HG02763 (cell line): ENCODE data around the gene DZANK1.
"Not testable (repeated sequence)": the region's sequence is repeated elsewhere in the genome, so short reads cannot be mapped to it uniquely, and the experiment has no call there.

Source experiments
- ATAC-seq: cut with Tn5 transposase; IDR thresholded peaks from one replicate; pipeline ENCODE4 v1.9.1; 2021; ENCODE audit warnings: mild to moderate bottlenecking, moderate library complexity; ENCODE audit not compliant: unreplicated experiment

The DZANK1 gene

DNA sequence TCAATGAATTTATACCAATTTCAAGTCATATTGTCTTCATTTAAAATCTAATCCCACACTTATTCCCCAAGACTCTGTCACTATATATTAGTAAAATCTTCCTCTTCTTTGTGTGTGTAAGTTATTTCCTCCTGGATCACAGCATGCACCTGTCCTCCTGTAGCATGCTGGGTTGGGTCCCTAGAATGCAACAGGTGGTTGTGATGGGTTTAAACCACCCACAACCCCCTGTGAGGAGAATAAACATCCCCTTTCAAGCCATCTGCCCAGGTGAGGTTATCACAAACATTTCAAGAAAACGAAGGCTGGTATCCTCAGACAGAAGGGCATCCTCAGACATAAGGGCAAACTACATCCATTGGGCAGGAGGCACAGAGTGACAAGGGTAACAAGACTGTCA is 26.4 kb downstream of the DZANK1 start:
- no peak for ATAC-seq

DNA sequence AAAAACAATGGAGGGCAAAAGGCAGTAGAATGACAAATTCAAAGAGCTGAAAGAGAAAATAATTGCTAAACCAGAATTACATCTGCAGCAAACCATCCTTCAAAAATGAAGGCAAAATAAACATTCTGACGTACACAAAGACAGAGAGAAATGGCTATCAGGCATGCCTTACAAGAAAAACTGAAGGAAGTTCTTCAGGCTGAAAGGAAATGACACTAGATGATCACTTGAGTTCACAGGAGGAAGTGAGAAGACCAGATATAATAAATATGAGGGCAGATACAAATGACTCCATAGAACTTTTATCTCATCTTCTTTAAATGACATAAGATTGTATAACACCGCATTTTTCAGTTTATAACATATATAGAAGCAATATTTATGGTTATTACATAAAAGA is 30.0 kb downstream of the DZANK1 start:
- no peak for ATAC-seq

DNA sequence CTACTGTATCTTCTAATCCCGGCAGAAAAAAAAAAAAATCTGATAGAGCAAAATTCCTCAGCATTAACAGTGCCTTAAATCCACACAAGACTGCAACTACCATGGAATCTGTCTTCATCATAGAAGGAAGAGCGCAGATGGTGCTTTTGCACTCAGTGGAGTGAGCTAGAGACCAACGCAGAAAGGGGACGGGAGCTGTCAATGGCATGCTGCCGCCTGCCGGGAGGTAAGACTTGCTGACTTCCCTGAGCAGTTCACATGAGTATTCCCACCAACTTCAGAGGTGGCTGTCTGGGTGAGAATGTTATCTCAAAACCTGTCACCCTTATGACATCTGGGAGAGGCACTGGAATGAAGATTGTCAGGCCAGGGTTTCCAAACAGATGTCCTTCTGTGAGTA is 35.6 kb downstream of the DZANK1 start:
- ATAC-seq = no peak

DNA sequence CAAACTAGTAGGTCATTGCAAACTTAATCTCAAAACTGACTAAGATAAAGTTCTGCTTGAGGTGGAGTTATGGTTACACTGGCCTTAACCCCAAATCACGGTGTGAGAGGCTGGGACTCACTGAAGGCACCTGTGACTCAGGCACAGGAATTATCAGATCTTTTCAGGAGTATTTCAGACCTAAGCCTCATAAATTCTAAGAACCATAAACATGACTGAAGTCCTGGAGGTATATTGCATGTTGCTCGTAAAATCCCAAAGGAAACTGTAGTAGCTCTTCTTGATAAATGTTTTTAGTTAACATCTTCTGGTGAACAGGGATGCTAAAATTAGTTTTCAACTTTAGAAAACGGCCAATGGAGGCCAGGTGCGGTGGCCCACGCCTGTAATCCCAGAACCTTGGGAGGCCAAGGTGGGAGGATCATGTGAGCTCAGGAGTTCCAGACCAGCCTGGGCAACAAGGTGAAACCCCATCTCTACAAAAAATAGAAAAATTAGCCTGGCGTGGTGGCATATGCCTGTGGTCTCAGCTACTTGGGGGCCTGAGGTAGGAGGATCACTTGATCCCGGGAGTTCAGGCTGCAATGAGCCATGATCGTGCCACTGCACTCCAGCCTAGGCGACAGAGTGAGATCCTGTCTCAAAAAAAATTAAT is 36.5 kb downstream of the DZANK1 start:
- ATAC-seq = no peak

DNA sequence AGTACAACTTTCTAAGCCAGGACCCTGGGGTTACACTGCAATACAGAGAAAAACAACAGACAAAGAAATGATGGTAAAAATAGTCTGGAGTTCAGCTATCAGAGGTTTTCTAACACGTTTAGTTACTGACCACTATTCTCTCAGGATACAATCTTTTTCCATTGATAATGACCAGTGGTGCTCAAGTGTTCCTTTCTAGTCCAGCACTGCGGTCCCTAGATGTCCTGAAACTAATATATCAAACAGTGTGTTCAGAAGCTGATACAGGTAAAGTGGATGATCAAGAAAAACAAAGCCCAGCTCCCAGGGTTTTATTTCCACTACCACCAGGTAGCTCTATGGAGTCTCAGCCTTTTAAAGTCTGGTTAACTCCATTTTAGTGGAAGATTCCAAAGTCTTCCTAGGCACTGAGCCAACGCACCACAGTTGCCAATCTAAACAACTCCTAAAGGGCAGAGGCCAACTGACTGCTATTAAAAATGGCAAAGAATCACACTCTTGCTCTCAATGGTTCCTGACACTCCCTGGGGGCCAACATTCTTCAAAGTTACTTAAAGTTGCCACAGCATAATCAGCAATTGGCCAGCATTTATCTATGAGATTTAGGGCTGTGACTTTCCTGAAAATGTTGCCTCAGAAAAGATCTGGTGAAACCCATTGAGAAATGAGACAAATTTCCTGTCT is 38.2 kb downstream of the DZANK1 start:
- ATAC-seq = no peak

DNA sequence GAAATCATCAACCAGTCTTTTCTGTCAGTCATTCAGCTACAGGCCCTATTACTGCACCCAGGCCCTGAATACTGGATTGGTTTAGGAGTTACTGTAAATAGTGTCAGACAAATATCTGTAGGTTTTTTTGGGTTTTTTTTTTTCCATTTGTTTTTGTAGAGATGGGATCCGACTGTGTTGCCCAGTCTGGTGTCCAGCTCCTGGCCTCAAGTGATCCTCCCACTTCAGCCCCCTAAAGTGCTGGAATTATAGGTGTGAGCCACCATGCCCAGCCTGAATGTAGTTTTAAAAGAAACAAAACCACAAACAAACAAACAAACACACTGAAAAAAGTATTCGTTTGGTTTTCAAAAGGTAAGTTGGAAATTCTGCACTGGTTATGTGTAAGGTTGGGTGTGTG is 39.6 kb downstream of the DZANK1 start:
- ATAC-seq = no peak

DNA sequence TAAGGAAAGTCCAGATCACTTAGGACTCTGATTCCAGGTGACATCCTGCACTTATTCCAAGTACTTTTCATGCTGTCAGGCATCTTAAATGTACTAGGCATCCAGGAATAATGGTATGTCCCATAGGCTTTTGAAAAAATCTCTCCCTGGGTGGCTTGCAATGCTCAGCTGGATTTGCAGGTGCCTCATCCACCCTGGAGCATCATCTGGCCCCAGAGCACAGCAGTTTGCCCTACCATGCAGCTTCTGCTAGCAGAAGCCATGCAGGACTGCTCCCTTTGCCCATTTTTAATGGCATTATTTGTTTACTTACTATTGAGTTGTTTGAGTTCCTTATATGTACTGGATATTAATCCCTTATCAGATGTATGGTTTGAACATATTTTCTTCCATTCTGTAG is 45.2 kb downstream of the DZANK1 start:
- ATAC-seq = no peak

DNA sequence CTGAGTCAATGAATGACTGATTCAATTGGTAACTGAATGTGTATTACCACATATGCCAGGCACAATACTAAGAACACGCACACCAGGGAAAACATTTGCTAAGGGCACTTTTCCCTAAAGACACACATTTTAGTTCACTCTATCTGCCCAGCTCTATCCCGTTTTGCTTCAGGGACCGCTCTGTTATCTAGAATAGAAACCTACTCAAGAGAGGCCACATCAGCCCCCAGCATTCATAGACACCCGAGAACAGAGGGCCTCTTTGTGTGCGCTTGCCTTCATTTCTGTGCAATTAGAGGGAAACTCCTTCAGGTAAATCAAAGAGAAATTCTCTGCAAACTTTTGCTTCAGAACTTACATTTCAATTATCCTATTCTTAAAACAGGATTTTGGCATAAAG is 50.3 kb downstream of the DZANK1 start:
- no peak for ATAC-seq

DNA sequence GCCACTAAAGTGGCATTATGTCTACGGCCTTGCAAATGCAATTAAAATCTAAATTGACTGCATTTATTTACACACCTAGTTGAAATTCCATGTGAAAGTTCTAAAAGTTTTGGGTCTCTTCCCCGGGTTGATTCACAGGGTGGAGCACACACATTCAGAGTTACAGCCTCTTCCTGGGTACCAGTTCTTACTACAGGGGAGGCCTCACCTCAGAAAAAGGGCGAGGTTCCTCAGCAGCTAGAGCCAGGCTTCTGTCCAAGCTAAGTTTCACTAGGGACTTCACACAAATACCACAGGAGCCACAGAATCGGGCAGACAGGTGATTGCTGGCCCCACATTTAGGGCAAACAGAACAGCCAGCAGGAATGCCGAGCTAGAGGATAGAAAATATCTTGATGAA is 52.7 kb downstream of the DZANK1 start:
- no peak for ATAC-seq

DNA sequence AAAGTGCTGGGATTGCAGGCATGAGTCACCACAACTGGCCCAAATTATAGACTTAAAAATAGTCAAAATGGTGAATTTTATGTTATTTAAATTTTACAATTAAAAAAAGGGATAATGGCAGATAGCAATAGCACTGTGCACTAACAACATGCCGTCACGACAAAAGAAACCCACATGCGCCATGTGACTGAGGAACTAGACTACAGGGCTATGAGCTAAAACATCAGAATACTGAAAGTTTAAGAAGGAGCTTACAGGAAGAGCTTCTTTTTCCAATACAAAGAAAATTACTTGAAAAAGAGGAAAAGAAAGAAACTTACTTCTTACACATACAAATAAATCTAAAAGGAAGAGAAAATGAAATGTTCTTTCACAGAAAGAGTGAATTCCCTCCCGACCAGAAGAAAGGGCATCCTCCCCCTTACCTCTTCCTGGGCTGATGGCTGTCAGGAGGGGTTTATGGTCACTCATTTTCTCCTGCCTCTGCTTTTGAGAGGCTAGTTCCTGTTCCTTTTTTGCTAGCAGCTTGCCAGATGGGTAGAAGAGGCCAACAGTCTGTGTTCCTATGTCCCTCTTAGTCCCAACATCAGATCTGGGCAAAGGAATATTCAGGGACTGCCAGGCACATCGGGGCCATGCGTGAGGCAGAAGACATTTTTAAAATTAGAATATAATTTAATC is 54.5 kb downstream of the DZANK1 start:
- no peak for ATAC-seq

DNA sequence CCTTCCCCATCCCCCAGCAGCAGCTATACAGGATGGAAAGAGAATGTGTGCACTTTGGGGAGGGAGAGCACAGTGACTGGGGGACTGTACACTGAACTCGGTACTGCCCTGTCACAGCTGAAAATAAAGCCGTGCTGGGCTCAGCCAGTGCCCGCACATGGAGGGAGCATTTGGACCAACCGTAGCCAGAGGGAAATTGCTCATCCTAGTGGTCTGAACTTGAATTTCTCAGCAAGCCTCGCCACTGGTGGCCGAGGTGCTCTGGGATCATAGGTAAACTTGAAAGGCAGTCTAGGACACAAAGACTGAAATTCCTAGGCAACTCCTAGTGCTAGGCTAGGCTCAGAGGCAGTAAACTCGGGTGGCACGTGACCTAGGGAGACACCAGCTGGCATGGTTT is 61.0 kb downstream of the DZANK1 start:
- no peak for ATAC-seq

DNA sequence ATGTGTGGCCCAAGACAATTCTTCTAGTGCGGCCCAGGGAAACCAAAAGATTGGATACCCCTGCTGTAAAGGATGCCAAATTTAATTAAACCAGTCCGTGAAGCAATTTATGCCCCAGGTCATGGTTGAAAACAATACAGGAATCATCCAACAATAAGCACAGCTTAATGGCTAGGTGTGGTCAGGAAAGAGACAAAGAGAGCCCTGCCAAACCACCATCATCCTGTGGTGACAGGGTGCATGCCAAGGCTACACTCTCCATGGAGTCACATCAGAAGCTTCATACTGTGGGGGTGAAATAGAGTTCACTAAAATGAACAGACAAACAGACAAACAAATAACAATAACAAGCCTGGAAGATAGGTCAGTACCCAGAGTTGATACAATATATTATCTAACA is 62.7 kb downstream of the DZANK1 start:
- ATAC-seq = no peak

DNA sequence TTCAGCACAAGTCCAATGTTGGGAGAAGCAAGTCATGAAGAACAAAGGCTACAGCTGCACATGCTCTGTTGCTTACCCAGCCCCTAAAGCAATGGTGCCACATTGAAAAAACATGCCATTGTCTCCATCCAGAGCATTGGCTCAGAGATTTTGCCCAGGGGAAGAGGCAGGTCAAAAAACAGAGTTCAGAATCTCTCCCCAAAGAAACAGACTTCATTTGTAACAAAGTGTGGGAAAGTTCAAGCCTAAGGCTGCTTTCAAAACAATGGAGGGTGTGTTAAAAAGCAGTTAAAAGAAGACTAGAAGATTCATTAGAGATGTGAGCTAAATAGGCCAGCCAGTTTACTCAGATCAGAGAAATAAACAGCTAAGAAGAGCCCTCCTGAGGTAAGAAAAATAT is 63.6 kb downstream of the DZANK1 start:
- ATAC-seq = no peak

DNA sequence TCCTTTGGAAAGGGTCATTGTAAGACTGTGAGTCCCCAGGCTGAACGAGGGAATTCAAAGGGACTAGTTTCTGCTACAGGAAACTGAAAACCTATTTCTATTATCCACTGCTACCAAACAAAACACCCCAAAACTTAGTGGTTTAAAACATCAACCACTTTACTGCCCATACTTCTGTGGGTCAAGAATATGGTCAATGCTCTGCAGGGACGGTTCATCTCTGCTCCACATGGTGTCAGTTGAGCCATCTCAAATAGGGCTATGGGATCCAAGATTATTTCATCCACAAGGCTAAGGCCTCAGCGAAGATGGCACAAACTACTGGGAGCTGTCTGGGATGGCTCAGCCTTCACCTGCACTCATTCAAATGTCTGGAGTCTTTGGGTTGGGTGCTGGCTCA is 65.5 kb downstream of the DZANK1 start:
- ATAC-seq = no peak

DNA sequence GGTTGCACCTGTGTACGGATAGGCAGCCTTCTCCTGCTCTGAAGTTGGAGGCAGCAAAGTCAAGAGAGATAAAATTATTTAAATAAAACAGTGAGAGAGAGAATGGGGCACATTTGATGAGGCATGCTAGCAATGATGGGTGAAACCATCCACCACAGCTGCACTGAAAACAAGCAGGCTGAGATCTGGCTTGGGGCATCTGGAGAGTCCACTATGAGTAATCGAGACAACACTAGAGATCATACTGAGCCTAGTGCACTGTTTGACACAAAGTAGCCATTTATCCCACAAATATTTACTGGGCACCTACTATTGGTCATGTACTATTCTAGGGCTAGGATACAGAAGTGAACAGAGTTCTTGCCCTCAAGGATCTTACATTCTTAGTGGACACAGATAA is 66.4 kb downstream of the DZANK1 start:
- no peak for ATAC-seq

DNA sequence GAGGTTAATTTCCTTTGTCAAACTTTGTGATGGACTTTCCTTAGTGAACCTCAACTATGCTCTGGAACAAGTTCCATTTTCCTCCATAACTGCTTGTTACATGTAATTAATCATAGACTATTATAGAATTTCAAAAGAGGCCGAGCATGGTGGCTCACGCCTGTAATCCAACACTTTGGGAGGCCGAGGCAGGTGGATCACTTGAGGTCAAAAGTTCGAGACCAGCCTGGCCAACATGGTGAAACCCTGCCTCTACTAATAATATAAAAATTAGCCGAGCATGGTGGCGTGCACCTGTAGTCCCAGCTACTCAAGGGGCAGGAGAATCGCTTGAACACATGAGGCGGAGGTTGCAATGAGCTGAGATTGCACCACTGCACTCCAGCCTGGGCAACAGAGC is 68.1 kb downstream of the DZANK1 start:
- not testable (repeated sequence) for ATAC-seq

DNA sequence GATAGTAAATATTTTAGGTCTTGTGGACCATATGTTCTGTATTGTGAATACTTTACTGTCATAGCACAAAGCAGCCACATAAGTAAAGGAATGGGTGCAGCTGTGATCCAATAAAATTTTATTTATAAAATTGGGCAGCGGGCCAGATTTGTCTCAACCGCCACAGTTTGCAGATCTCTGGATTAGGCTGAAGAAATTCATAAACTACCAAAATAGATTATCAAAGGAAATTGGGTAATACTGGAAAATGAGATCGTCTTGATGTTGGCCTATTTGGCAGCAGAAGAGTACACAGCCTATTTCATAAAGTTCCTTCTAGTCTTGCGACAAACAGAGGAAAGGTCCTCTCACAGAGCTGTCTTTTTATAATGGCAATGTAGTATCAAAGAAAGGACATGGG is 69.8 kb downstream of the DZANK1 start:
- ATAC-seq = no peak

DNA sequence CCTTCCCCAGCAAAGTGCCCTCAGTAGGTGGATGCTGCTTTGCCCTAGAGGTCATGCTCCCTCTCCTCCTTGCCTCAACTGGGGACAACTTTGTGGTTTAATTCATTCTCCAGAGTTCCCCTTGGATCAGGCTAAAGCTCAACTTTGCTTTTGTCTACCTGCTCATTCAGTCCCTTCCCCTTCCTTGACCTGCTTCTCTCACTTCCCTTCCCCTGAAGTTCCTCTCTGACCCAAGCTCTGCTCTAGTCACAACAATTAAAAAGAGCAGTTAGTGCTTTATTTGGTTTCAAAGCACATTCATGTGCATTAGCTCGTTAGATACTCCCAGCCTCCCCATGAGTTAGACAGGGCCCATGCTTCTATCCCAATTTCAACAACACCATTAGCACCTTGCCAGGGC is 71.3 kb downstream of the DZANK1 start:
- no peak for ATAC-seq

DNA sequence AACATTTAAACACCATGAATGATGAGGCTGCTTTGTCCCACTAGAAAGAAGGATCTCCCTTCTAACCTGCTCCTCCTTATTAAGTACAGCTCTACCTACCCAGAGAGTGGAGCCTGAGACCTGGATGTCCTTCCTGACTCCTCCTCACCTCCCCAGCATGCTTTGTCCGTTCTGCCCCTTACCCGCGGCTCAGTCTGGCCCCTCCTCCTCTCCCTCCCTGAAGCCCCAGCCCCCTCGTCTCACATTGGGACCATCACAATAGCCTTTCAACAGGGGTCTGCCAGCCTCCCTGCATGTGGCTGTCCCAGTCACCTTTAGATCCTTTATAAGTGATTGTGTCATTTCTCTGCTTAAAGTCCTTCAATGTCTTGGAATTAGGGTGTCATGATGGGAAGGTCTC is 72.5 kb downstream of the DZANK1 start:
- no peak for ATAC-seq

DNA sequence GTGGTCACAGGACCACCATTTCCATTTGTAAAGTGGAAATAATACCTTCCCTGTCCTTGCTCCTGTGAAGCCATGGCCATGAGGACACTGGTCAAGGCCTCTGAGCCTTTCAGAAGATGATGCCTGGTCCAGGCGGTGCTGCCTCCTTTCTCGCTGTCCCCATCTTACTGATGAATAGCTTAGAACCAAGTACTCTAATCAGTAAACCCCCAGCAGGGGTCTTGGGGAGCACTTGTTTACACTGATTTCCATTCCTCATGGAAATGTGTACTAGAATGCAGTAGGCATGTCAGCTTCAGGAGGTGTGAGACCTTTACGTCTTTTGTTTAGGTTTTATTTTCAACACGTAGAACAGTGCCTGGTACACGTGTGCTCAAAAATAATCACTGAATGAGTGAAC is 75.1 kb downstream of the DZANK1 start:
- ATAC-seq = no peak

DNA sequence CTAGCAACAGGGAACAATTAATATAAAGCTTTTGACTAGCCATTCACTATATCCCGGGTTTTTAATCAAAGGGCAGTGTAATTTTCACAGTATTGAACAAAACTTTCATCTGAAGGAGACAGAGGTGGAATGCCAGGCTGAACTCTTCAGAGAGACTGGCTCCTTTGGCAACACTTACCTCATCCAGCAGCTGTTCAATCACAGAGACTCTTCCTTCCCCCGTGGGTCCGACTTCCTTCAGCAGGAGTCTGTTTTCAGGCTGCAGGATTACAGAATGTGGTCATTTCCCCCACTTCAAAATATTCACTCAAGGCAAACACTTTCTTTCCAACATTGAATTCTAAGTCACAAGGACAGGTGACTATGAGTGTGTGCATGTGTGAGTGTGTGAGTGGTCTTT is 76.6 kb downstream of the DZANK1 start:
- no peak for ATAC-seq

DNA sequence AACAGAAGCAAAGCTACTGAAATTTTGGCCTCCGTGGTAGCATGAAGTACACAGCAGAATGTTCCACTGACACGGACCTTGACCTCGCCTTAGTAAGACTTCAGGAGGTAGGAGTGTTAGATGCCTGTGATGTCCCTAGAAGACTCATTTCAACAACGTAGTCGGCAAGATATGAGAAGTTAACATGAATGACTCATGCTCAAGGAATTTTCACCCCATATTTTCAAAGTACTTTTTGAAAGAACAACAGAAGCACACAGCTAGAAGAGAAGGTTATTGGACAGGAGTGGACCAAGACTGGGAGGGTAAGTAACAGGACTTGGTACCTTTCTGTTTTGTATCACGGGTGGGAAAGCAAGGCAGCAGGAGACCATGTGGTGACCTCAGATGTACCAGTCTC is 78.0 kb downstream of the DZANK1 start:
- no peak for ATAC-seq
